Activated T-cell treated with anti-CD3 and anti-CD28 coated beads for 1 hour (primary cell): ENCODE measurements around the gene CNGA2.

ENCODE experiments used
- DNase-seq: peaks from one replicate; pipeline ENCODE4 v3.0.0-alpha.2; 2020; ENCODE audit warnings: low read depth

Gene CNGA2

GRCh38 chrX:151712253-151712652 is 22.3 kb upstream of the CNGA2 start:
- no peak for DNase-seq

- DNase-seq = no peak
Observed at GRCh38 chrX:151713849-151714248, 20.7 kb upstream of the CNGA2 start.

GRCh38 chrX:151714362-151714761 is 20.2 kb upstream of the CNGA2 start:
- DNase-seq = no peak

GRCh38 chrX:151715752-151716151 is 18.8 kb upstream of the CNGA2 start, which contains the start of gene FATE1:
TSS of gene FATE1 (plus strand) at chrX:151716035. CDS start at chrX:151716120, 85 bp downstream.
- no peak for DNase-seq

GRCh38 chrX:151722241-151722846 is 12.2 kb upstream of the CNGA2 start:
- no peak for DNase-seq

GRCh38 chrX:151723156-151723760 is 11.3 kb upstream of the CNGA2 start:
- DNase-seq = no peak

GRCh38 chrX:151724563-151725337 is 9.8 kb upstream of the CNGA2 start:
- no peak for DNase-seq

GRCh38 chrX:151725338-151725614 is 9.3 kb upstream of the CNGA2 start:
- no peak for DNase-seq

GRCh38 chrX:151726751-151727150 is 7.8 kb upstream of the CNGA2 start:
- no peak for DNase-seq

- no peak for DNase-seq
Observed at GRCh38 chrX:151727346-151727745, 7.2 kb upstream of the CNGA2 start.

GRCh38 chrX:151729056-151729725 is 5.4 kb upstream of the CNGA2 start:
- DNase-seq = no peak

GRCh38 chrX:151735219-151735618 is 673 bp downstream of the CNGA2 start:
- no peak for DNase-seq

- DNase-seq = no peak
Observed at GRCh38 chrX:151736685-151737084, 2.1 kb downstream of the CNGA2 start.

GRCh38 chrX:151737494-151737893 is 2.9 kb downstream of the CNGA2 start:
- DNase-seq = no peak

GRCh38 chrX:151738751-151739150 is 4.2 kb downstream of the CNGA2 start:
- DNase-seq = no peak

- DNase-seq = no peak
Observed at GRCh38 chrX:151741606-151742005, 7.1 kb downstream of the CNGA2 start.

GRCh38 chrX:151742311-151742710 is 7.8 kb downstream of the CNGA2 start:
- DNase-seq = no peak

- no peak for DNase-seq
Observed at GRCh38 chrX:151743651-151744470, 9.3 kb downstream of the CNGA2 start.

- no peak for DNase-seq
Observed at GRCh38 chrX:151745651-151746050, 11.1 kb downstream of the CNGA2 start.

- no peak for DNase-seq
Observed at GRCh38 chrX:151746502-151746901, 12.0 kb downstream of the CNGA2 start.

GRCh38 chrX:151750511-151750910 is 16.0 kb downstream of the CNGA2 start:
- no peak for DNase-seq

GRCh38 chrX:151752847-151753246 is 18.3 kb downstream of the CNGA2 start:
- no peak for DNase-seq
